ENCODE data around the gene GAST.

DNA sequence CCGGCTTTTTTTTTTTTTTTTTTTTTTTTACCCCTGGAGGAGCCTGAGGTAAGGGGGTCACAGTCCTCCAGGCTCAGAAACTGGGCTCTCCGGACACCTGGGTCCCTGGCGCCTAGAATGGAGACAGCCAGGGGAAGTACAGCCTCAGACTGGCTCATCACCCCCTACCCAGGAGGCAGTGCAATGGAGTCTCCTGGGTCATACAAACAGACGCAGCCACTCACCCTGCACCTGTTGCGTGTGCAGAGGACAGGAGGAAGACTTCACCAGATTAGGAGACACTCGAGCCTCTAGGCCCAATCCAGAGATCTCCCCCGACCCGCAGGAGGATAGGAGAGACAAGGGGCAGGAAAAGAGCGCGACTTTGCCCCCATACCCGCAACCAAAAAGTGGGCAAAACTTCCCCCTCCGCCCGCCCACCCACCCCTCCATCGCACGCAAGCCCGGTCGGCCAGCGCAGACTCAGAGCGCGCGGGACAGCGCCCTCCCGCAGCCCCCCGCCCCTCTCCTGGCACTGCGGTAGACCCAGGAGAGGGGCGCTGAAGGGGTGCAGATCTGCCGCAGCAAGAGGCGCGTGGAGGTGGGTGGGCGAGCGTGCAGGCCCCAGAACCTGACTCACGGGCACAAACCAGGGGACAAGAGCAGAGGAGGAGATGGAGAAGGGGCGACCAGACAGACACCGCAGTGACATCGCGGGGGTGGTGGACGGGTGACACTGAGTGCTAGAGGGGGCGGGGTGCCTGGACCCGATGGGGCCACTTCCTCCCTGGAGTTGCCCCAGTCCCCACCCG lies 21.4 kb downstream of the GAST start:
- TF ChIP-seq, protein P1, sequence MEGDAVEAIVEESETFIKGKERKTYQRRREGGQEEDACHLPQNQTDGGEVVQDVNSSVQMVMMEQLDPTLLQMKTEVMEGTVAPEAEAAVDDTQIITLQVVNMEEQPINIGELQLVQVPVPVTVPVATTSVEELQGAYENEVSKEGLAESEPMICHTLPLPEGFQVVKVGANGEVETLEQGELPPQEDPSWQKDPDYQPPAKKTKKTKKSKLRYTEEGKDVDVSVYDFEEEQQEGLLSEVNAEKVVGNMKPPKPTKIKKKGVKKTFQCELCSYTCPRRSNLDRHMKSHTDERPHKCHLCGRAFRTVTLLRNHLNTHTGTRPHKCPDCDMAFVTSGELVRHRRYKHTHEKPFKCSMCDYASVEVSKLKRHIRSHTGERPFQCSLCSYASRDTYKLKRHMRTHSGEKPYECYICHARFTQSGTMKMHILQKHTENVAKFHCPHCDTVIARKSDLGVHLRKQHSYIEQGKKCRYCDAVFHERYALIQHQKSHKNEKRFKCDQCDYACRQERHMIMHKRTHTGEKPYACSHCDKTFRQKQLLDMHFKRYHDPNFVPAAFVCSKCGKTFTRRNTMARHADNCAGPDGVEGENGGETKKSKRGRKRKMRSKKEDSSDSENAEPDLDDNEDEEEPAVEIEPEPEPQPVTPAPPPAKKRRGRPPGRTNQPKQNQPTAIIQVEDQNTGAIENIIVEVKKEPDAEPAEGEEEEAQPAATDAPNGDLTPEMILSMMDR (IDR thresholded peaks at IDR 0.05 in 8 of 11, conservative IDR thresholded peaks at IDR 0.05 in 3 of 11): no peak
- TF ChIP-seq POLR2A (IDR thresholded peaks at IDR 0.05) (no peak), POLR2AphosphoS5 (IDR thresholded peaks at IDR 0.05) (no peak)
